GM23248 (cell line): ENCODE data around the gene ARHGAP24.

ENCODE experiments used
- EZH2 ChIP-seq: fragments of 200-600 bp; sonication (generic); IDR thresholded peaks from 2 replicates; pipeline ENCODE4 v1.6.1; 2018; ENCODE audit warnings: antibody characterized with exemption, mild to moderate bottlenecking; ENCODE audit not compliant: insufficient read depth, poor library complexity, severe bottlenecking
- EZH2phosphoT487 ChIP-seq: fragments of 200-600 bp; sonication (generic); IDR thresholded peaks from 2 replicates; pipeline ENCODE4 v1.6.1; 2018; ENCODE audit warnings: antibody characterized with exemption, moderate library complexity, mild to moderate bottlenecking, low read depth; ENCODE audit not compliant: insufficient read depth

DNA sequence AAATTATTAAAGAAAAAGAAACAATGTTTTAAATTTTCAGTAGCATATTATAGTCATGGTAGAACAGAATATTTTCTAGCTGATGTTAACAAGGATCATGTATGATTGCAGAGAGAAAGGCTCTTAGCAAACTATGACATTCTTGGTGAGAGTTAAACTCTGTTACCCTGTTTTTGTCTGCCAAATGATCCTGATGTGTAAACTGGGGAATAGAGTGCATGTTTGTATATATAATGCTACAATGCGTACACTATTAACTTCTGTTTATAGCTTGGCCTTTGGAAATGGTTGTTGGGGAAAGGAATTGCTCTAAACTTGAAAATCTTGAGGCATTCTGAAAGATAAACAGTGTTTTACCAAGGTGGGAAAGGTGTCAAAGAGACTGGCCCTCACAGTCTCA, 292.7 kb downstream of the ARHGAP24 start:
- TF ChIP-seq EZH2phosphoT487 (no peak), EZH2 (no peak)
